Smooth muscle cell (in vitro differentiated cells): ENCODE measurements around the gene FMNL2. TPM values are rescaled to one million over a fixed set of nuclear protein-coding genes. Genes with fewer than 3 reads are reported as not detected.
A peak's percentile ranks its signal among the peaks of the same experiment; 100 is the strongest.

Experiments used
- DNase-seq: peaks from one replicate; lab custom pipeline; 2025; ENCODE audit not compliant: unreplicated experiment; lab: John Stamatoyannopoulos, UW
- H2AFZ ChIP-seq: fragments of 200-600 bp; sonication (generic); 2 replicates; pipeline ENCODE4 v1.6.0; 2016; ENCODE audit warnings: antibody characterized with exemption, low read depth, mild to moderate bottlenecking
- H3F3A ChIP-seq: fragments of 200-600 bp; sonication (generic); 2 replicates; pipeline ENCODE4 v1.6.0; 2017; ENCODE audit warnings: antibody characterized with exemption, low read depth
- H3K27ac ChIP-seq: fragments of 200-600 bp; sonication (generic); 2 replicates; pipeline ENCODE4 v1.5.1; 2016; ENCODE audit warnings: low read depth, mild to moderate bottlenecking
- H3K27me3 ChIP-seq: fragments of 200-600 bp; sonication (generic); 2 replicates; pipeline ENCODE4 v1.6.1; 2016; ENCODE audit warnings: low read depth, mild to moderate bottlenecking
- H3K36me3 ChIP-seq: fragments of 200-600 bp; sonication (generic); 2 replicates; pipeline ENCODE4 v1.5.1; 2016; ENCODE audit warnings: low read depth
- H3K4me1 ChIP-seq: fragments of 200-600 bp; sonication (generic); 2 replicates; pipeline ENCODE4 v1.5.1; 2016; ENCODE audit warnings: low read depth
- H3K4me2 ChIP-seq: fragments of 200-600 bp; sonication (generic); 2 replicates; pipeline ENCODE4 v1.6.0; 2016; ENCODE audit warnings: mild to moderate bottlenecking
- H3K4me3 ChIP-seq: fragments of 200-600 bp; sonication (generic); 2 replicates; pipeline ENCODE4 v1.5.1; 2016; ENCODE audit warnings: mild to moderate bottlenecking
- H3K79me2 ChIP-seq: fragments of 200-600 bp; sonication (generic); 2 replicates; pipeline ENCODE4 v1.6.0; 2016; ENCODE audit warnings: low read depth, mild to moderate bottlenecking
- H3K9ac ChIP-seq: fragments of 200-600 bp; sonication (generic); 2 replicates; pipeline ENCODE4 v1.6.0; 2016; ENCODE audit warnings: low read depth
- H3K9me3 ChIP-seq: fragments of 200-600 bp; sonication (generic); replicated peaks from 2 replicates; pipeline ENCODE4 v1.5.1; 2016; ENCODE audit warnings: low read depth
- H4K20me1 ChIP-seq: fragments of 200-600 bp; sonication (generic); 2 replicates; pipeline ENCODE4 v1.6.0; 2016; ENCODE audit warnings: low read depth
- CTCF ChIP-seq: fragments of 200-600 bp; sonication (generic); IDR thresholded peaks from 2 replicates; pipeline ENCODE4 v1.5.1; 2017; ENCODE audit warnings: borderline replicate concordance, mild to moderate bottlenecking, antibody characterized with exemption; ENCODE audit not compliant: insufficient read depth, poor library complexity, severe bottlenecking
- WGBS: methylation state at CpG from one replicate; pipeline ENCODE4 v1.1.7; 2016; ENCODE audit warnings: low lambda C conversion rate; 5-methylcytosine and 5-hydroxymethylcytosine counted together
- polyA plus RNA-seq: library from polyadenylated mRNA; unstranded; fragments of >200 nt; fragmentation: Nextera tagmentation; extraction: Ambion mirVana; gene quantifications from 2 replicates; pipeline ENCODE4 v1.2.1, GENCODE V29; 2016
- total RNA-seq: library from RNA; depleted of rRNA; stranded (reverse); fragments of >200 nt; gene quantifications from 2 replicates; pipeline ENCODE4 v1.2.3, GENCODE V29; 2014

FMNL2 gene
- total and polyA plus RNA-seq, 2 experiments from 2014 or later = 7.4 to 37.3 TPM

GRCh38 chr2:152298754-152299153 lies 36.2 kb upstream of the FMNL2 start:
- Histone ChIP-seq H2AFZ (no peak overlapping the region), H3K9ac (no peak overlapping the region), H3K27me3 (no peaks in the 10 kb centered on the region), H3K4me3 (no peak overlapping the region), H4K20me1 (no peaks in the 10 kb centered on the region), H3K9me3 (no peaks in the 10 kb centered on the region), H3K4me1 (no peaks in the 10 kb centered on the region), H3K36me3 (no peaks in the 10 kb centered on the region), H3K27ac (no peak overlapping the region), H3K79me2 (no peaks in the 10 kb centered on the region), H3F3A (no peaks in the 10 kb centered on the region), H3K4me2 (no peak overlapping the region)
- no peak for DNase-seq
- WGBS = 57% methylated on average over 1 of the region's 1 CpG
- no peak for TF ChIP-seq CTCF

DNA sequence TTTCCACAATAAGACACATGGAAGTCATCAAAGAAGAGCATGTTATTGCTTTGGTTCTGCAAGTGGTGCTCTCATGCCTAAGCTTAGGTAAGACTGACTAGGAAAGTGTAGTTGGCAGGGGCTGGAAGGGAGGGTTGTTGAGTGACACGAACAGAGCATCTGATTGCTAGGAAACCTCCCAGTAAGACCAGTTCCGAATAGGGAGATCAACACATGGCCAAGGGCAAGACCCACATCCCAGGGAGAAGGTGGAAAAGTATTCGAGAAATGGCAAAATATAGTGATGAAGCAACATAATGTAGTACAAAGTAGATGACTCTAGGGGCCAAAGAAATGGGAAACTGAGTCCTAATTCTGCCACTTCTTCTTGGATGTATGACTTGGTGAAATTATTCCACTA lies 33.8 kb upstream of the FMNL2 start:
- no peak overlapping the region for H2AFZ ChIP-seq
- DNase-seq = no peak
- no peaks in the 10 kb centered on the region for H3K36me3 ChIP-seq
- WGBS = 88% methylated on average over 3 of the region's 3 CpGs
- no peaks in the 10 kb centered on the region for H3K79me2 ChIP-seq
- no peak overlapping the region for H3K4me3 ChIP-seq
- no peaks in the 10 kb centered on the region for H3K4me1 ChIP-seq
- no peak overlapping the region for H3K4me2 ChIP-seq
- no peak for TF ChIP-seq CTCF
- H3K9me3 ChIP-seq = no peaks in the 10 kb centered on the region
- H3F3A ChIP-seq = no peaks in the 10 kb centered on the region
- H3K27me3 ChIP-seq = no peaks in the 10 kb centered on the region
- no peak overlapping the region for H3K9ac ChIP-seq
- no peak overlapping the region for H3K27ac ChIP-seq
- H4K20me1 ChIP-seq = no peaks in the 10 kb centered on the region

DNA sequence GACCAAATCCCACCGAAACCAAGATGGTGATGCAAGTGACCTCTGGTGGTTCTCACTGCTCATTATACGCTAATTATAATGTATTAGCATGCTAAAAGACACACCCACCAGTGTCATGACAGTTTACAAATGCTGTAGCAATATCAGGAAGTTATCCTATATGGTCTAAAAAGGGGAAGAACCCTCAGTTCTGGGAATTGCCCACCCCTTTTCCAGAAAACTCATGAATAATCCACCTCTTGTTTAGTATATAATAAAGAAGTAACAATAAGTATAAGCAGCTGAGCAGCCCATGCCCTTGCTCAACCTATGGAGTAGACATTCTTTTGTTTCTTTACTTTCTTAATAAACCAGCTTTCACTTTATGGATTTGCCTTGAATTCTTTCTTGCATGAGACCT lies 31.0 kb upstream of the FMNL2 start:
- Histone ChIP-seq H3K9ac (no peak overlapping the region), H3K4me2 (no peak overlapping the region), H3K4me3 (no peak overlapping the region), H3K9me3 (no peaks in the 10 kb centered on the region), H3K4me1 (no peaks in the 10 kb centered on the region), H2AFZ (no peak overlapping the region), H3K79me2 (no peaks in the 10 kb centered on the region), H4K20me1 (no peaks in the 10 kb centered on the region), H3K36me3 (no peaks in the 10 kb centered on the region), H3K27me3 (no peaks in the 10 kb centered on the region), H3K27ac (no peak overlapping the region), H3F3A (no peaks in the 10 kb centered on the region)
- no peak for TF ChIP-seq CTCF
- WGBS = 86% methylated on average over 2 of the region's 2 CpGs
- no peak for DNase-seq

GRCh38 chr2:152304836-152305235 lies 30.1 kb upstream of the FMNL2 start:
- Histone ChIP-seq H3K79me2 (no peaks in the 10 kb centered on the region), H3K4me2 (no peak overlapping the region), H3K9ac (no peak overlapping the region), H3K4me3 (no peak overlapping the region), H3K27me3 (no peaks in the 10 kb centered on the region), H3K27ac (no peak overlapping the region), H3K36me3 (no peaks in the 10 kb centered on the region), H3F3A (no peaks in the 10 kb centered on the region), H3K9me3 (no peaks in the 10 kb centered on the region), H4K20me1 (no peaks in the 10 kb centered on the region), H2AFZ (peak overlapping the region; percentile 24), H3K4me1 (no peaks in the 10 kb centered on the region)
- no peak for TF ChIP-seq CTCF
- DNase-seq = no peak
- WGBS = 32% methylated on average over 1 of the region's 1 CpG
